Keratinocyte (primary cell): Measurements from ENCODE around the gene CDON.

Source experiments
- EZH2 ChIP-seq: IDR thresholded peaks from one replicate; pipeline ENCODE4 v1.6.1; 2012; ENCODE audit warnings: inconsistent platforms, mild to moderate bottlenecking, low read length, moderate library complexity
- TF ChIP-seq, protein P1 (sequence below), 3 experiments: IDR thresholded peaks in 1 of 3; conservative IDR thresholded peaks in 1 of 3; optimal IDR thresholded peaks in 1 of 3; 2 replicates in 2 of 3; 3 replicates in 1 of 3; pipeline versions ENCODE3 to v1.5.1; 2011; ENCODE audit warnings: low read length in 3 of 3, mild to moderate bottlenecking in 3 of 3, moderate library complexity in 2 of 3, control low read depth in 1 of 3, inconsistent platforms in 1 of 3; ENCODE audit not compliant: insufficient read depth in 2 of 3; ENCODE audit errors: extremely low read depth in 1 of 3

DNA sequence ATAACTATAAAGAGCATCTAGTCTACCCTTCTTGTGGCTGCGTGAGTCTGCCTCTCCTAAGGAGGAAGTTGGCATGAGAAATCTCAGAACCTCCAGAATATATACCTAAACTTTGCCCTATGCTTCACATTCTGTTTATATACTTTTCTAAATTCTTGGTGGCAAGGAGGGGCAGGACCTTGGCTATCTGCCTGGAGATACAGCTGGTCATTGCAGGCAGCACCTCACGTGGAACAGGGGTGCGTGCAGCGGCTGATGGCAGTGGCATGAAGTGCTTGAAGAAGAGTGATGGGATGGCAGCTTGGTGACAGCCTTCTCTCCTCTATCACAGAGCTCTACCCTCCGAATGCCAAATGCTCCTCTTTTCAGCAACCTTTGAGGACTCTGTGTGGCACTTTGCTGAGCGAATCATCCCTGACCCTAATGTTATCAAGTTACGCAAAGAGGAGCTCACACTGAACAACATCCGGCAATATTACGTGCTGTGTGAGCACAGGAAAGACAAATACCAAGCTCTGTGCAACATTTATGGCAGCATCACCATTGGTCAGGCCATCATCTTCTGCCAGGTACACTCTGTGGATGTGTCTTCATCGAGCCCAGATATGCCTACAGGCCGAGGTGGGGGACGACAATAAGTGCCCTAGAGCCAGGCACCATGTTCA, 145.9 kb downstream of the CDON start:
- no peak for TF ChIP-seq EZH2
- TF ChIP-seq, protein P1, sequence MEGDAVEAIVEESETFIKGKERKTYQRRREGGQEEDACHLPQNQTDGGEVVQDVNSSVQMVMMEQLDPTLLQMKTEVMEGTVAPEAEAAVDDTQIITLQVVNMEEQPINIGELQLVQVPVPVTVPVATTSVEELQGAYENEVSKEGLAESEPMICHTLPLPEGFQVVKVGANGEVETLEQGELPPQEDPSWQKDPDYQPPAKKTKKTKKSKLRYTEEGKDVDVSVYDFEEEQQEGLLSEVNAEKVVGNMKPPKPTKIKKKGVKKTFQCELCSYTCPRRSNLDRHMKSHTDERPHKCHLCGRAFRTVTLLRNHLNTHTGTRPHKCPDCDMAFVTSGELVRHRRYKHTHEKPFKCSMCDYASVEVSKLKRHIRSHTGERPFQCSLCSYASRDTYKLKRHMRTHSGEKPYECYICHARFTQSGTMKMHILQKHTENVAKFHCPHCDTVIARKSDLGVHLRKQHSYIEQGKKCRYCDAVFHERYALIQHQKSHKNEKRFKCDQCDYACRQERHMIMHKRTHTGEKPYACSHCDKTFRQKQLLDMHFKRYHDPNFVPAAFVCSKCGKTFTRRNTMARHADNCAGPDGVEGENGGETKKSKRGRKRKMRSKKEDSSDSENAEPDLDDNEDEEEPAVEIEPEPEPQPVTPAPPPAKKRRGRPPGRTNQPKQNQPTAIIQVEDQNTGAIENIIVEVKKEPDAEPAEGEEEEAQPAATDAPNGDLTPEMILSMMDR (optimal IDR thresholded peaks at IDR 0.05 in 1 of 3, IDR thresholded peaks at IDR 0.05 in 1 of 3, conservative IDR thresholded peaks at IDR 0.05 in 1 of 3; ENCODE audit: extremely low read depth in 1 of 3, insufficient read depth in 2 of 3, low read length in 3 of 3) = no peak
